ENCODE data around the gene NEK8. TPM values are rescaled to one million over a fixed set of nuclear protein-coding genes. Genes with fewer than 3 reads are reported as not detected.
"Not testable (repeated sequence)": the region's sequence is repeated elsewhere in the genome, so short reads cannot be mapped to it uniquely, and the experiment has no call there.

Gene NEK8

DNA sequence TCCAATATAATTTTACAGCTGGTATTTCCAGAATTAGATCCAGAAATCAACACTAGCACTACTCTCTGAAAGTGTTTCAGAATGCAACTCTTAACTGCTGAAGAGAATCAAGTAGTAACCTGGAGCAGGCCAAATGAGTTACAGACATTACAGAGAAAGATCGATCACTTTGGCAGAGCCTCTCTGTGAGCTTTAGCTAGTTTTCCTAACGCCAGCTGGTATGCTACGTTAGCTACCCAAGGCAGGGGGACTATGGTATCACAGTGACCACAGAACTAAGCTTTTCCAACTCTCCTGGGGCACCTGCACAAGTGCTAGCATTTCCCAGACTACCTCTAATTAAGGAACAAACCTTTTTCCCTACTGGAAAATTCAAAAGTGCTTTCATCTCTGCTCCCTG, 45.6 kb downstream of the NEK8 start:
- Histone ChIP-seq H3K9ac (ENCODE audit: low read depth, low read length) (no peak overlapping the region), H3K4me1 (ENCODE audit: control insufficient read depth, insufficient read depth, low read length) (no peaks in the 10 kb centered on the region), H3K4me2 (ENCODE audit: low read length) (no peak overlapping the region), H3K4me3 (ENCODE audit: low read length) (no peak overlapping the region), H3K9me3 (replicated peaks; ENCODE audit: low read length) (no peaks in the 10 kb centered on the region), H3K27me3 (ENCODE audit: control insufficient read depth, insufficient read depth, low read length) (no peaks in the 10 kb centered on the region), H3K36me3 (ENCODE audit: insufficient read depth, low read length) (peaks cover 7% of the 10 kb centered on the region)

DNA sequence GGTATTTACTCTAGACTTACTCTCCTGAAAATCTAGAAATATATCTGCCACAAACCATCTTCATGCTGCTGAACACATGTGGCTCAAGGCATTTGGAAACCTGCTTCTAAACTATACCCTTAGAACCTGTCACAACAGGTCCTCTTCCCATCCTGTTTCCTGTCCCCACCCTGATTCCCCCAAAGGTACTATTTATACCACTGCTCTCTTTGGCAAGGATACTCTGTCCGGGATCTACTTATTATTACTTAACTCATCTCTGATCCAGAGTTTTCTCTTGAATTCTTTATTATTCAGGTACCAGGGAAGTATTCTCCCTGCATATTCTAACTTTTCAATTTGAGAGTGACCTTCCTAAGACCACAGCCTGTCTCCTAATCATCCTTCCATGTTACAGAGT, 48.6 kb downstream of the NEK8 start:
- no peaks in the 10 kb centered on the region for H3K9me3 ChIP-seq (replicated peaks; ENCODE audit: low read length)
- no peak overlapping the region for H3K4me3 ChIP-seq (ENCODE audit: low read length)
- H3K4me2 ChIP-seq (ENCODE audit: low read length) = no peak overlapping the region
- peaks cover 10% of the 10 kb centered on the region for H3K36me3 ChIP-seq (ENCODE audit: insufficient read depth, low read length)
- H3K9ac ChIP-seq (ENCODE audit: low read depth, low read length) = no peak overlapping the region
- H3K27me3 ChIP-seq (ENCODE audit: control insufficient read depth, insufficient read depth, low read length) = no peaks in the 10 kb centered on the region
- H3K4me1 ChIP-seq (ENCODE audit: control insufficient read depth, insufficient read depth, low read length) = no peaks in the 10 kb centered on the region

DNA sequence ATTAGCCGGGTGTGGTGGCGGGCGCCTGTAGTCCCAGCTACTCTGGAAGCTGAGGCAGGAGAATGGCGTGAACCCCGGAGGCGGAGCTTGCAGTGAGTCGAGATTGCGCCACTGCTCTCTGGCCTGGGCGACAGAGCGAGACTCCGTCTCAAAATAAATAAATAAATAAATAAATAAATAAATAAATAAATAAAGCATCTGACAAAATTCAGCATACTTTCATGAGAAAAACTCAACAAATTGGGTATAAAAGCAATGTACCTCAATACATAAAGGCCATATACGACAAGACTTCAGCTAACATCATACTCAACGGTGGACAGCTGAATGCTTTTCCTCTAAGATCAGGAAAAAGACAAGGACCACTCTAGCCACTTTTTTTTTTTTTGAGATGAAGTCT, 51.0 kb downstream of the NEK8 start:
- H3K27me3 ChIP-seq (ENCODE audit: control insufficient read depth, insufficient read depth, low read length); H3K36me3 ChIP-seq (ENCODE audit: insufficient read depth, low read length); H3K9ac ChIP-seq (ENCODE audit: low read depth, low read length); H3K4me3 ChIP-seq (ENCODE audit: low read length); H3K4me1 ChIP-seq (ENCODE audit: control insufficient read depth, insufficient read depth, low read length); H3K4me2 ChIP-seq (ENCODE audit: low read length); H3K9me3 ChIP-seq (replicated peaks; ENCODE audit: low read length): not testable (repeated sequence)

DNA sequence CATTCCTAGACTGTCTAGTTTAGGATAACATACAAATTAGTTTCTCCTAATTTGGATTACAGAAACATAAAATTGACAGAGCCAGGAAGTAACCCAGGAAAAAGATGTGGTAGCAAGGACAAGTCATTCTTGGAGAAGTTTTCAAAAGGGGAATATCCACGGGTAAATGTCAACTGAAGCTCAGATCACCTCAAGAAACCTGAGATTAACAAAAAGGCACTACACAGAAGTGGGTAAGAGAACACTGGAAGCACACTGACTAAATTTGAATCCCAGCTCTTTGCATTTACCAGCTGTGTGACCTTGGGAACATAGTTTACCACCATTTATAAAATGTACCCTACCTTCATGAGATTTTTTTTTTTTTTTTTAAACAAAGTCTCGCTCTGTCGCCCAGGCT, 54.6 kb downstream of the NEK8 start:
- Histone ChIP-seq H3K4me2 (ENCODE audit: low read length) (no peak overlapping the region), H3K9me3 (replicated peaks; ENCODE audit: low read length) (no peaks in the 10 kb centered on the region), H3K4me3 (ENCODE audit: low read length) (no peak overlapping the region), H3K36me3 (ENCODE audit: insufficient read depth, low read length) (peaks cover 3% of the 10 kb centered on the region), H3K27me3 (ENCODE audit: control insufficient read depth, insufficient read depth, low read length) (no peaks in the 10 kb centered on the region), H3K4me1 (ENCODE audit: control insufficient read depth, insufficient read depth, low read length) (no peaks in the 10 kb centered on the region), H3K9ac (ENCODE audit: low read depth, low read length) (no peak overlapping the region)

DNA sequence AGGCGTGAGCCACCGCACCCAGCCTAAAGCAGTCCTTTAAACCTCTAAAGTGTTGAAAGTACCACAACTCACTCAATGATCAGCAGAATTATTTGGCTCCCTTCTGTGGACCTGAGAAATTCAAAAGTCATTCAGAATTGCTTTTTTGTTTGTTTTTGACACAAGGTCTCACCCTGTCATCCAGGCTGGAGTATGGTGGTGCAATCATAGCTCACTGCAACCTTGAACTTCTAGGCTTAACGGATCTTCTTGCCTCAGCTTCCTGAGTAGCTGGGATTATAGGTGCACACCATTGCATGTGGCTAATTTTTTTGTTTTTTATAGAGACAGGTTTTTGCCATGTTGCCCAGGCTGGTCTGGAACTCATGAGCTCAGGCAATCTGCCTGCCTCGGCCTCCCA, 59.5 kb downstream of the NEK8 start:
- no peak overlapping the region for H3K4me2 ChIP-seq (ENCODE audit: low read length)
- no peak overlapping the region for H3K9ac ChIP-seq (ENCODE audit: low read depth, low read length)
- H3K4me1 ChIP-seq (ENCODE audit: control insufficient read depth, insufficient read depth, low read length) = no peaks in the 10 kb centered on the region
- no peaks in the 10 kb centered on the region for H3K27me3 ChIP-seq (ENCODE audit: control insufficient read depth, insufficient read depth, low read length)
- H3K9me3 ChIP-seq (replicated peaks; ENCODE audit: low read length) = no peaks in the 10 kb centered on the region
- peaks cover 5% of the 10 kb centered on the region for H3K36me3 ChIP-seq (ENCODE audit: insufficient read depth, low read length)
- no peak overlapping the region for H3K4me3 ChIP-seq (ENCODE audit: low read length)

Small RNA genes within 50 kb of the gene (small RNA-seq; reads per million reads assigned to genes)
- not detected for gene SNORD42A
- gene SNORD42B = 0.49 reads per million
- not detected for gene SNORD4A
- gene SNORD4B = not detected

All from skeletal muscle satellite cell (primary cell).